Activated B cell treated with CpG ODN at 0.5 μM for 24 hours (primary cell): Measurements from ENCODE around the gene VPS26B. TPM values are rescaled to one million over a fixed set of nuclear protein-coding genes. Genes with fewer than 3 reads are reported as not detected.

Experiments
- ATAC-seq: fragments of 200-7000 bp; cut with Tn5 transposase; one replicate; pipeline ENCODE4 v1.10.0; 2021; ENCODE audit warnings: low read depth, mild to moderate bottlenecking, moderate library complexity
- CTCF ChIA-PET: fragments of 350-600 bp; sonication (Branson Sonifier 250); formaldehyde crosslinking; loops from one replicate; lab custom pipeline; 2021; ENCODE audit warnings: antibody characterized with exemption; lab: Charles Lee
- POLR2A ChIA-PET: fragments of 350-600 bp; sonication (Branson Sonifier 250); formaldehyde crosslinking; loops from one replicate; lab custom pipeline; 2021; ENCODE audit warnings: antibody characterized with exemption; lab: Charles Lee
- DNase-seq: peaks from one replicate; pipeline ENCODE4 v3.0.0; 2022
- H3K27ac Mint-ChIP-seq: one replicate; pipeline ENCODE4 v1.8.0; 2020; ENCODE audit warnings: mixed read lengths
- H3K27me3 Mint-ChIP-seq: one replicate; pipeline ENCODE4 v1.8.0; 2021; ENCODE audit warnings: mixed read lengths
- H3K36me3 Mint-ChIP-seq: one replicate; pipeline ENCODE4 v1.8.0; 2021; ENCODE audit warnings: low read depth, mixed read lengths
- H3K4me1 Mint-ChIP-seq: one replicate; pipeline ENCODE4 v1.8.0; 2021; ENCODE audit warnings: mixed read lengths
- H3K4me3 Mint-ChIP-seq: one replicate; pipeline ENCODE4 v1.8.0; 2020; ENCODE audit warnings: mild to moderate bottlenecking, mixed read lengths
- H3K9me3 Mint-ChIP-seq: one replicate; pipeline ENCODE4 v1.8.0; 2020; ENCODE audit warnings: mixed read lengths
- intact Hi-C: fragments of 100-400 bp; cut with micrococcal nuclease; formaldehyde crosslinking; loops from one replicate; pipeline ENCODE4 v1.15.1; 2024
- total RNA-seq: library from RNA; stranded (reverse); gene quantifications from 2 replicates; pipeline ENCODE4 v1.2.3, GENCODE V29; 2022
- TF ChIP-seq, protein P1 (sequence below): fragments of 200-600 bp; IDR thresholded peaks from one replicate; pipeline ENCODE4 v1.8.0; 2022; ENCODE audit warnings: antibody characterized with exemption, mild to moderate bottlenecking

Gene VPS26B
- total RNA-seq, 1 donor from 2014 or later: 11.4 TPM

DNA sequence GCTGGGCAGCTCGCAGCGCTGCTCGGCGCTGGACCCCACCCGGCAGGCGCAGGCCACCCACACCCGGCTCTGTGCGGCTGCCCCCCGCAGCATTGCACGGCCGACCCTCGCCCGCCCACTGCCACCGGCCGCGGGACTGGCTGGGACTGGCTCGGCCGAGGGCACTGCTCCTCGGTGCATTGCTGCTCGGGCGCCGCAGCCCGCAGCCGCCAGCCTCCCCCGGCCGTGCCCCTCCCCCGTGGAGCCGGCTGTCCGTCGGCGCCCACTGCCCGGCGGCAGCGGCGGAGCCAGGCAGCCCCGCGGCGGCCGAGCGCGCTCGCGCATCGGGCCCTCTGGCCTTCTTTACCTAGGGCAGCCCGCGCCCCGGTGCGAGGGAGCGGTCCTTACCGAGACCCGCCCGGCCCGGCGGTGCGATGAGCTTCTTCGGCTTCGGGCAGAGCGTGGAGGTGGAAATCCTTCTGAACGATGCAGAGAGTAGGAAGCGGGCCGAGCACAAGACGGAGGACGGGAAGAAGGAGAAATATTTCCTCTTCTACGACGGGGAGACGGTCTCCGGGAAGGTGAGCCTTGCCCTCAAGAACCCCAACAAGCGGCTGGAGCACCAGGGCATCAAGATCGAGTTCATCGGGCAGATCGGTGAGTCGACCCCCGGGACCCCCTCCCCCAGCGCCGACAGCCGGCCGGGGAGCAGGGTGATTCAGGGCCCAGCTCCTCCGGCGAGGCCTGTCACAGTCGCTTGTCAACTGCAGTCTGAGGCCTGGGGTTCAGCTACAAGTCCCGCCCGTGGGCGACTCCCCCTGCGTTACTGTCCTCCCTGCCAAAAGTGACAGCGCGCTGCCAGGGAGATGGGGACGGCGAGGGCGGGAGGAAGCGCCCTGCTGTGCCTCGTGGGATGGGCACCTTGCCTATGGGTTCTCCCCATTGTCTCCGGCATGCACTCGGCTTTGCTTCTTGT, 516 bp downstream of the VPS26B start:
- peak overlapping the region; percentile 88 for H3K4me3 Mint-ChIP-seq
- ATAC-seq (peak; percentile 2), DNase-seq (no peak)
- peaks cover 54% of the 10 kb centered on the region for H3K4me1 Mint-ChIP-seq
- peak overlapping the region; percentile 77 for H3K27ac Mint-ChIP-seq
- TF ChIP-seq, protein P1, sequence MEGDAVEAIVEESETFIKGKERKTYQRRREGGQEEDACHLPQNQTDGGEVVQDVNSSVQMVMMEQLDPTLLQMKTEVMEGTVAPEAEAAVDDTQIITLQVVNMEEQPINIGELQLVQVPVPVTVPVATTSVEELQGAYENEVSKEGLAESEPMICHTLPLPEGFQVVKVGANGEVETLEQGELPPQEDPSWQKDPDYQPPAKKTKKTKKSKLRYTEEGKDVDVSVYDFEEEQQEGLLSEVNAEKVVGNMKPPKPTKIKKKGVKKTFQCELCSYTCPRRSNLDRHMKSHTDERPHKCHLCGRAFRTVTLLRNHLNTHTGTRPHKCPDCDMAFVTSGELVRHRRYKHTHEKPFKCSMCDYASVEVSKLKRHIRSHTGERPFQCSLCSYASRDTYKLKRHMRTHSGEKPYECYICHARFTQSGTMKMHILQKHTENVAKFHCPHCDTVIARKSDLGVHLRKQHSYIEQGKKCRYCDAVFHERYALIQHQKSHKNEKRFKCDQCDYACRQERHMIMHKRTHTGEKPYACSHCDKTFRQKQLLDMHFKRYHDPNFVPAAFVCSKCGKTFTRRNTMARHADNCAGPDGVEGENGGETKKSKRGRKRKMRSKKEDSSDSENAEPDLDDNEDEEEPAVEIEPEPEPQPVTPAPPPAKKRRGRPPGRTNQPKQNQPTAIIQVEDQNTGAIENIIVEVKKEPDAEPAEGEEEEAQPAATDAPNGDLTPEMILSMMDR: no peak
- CTCF ChIA-PET: interaction anchor here (0.7 to 1.8 kb wide), 4 partner anchors 8 to 37 kb away, joined by 3 to 9 read pairs (median 4); no protein-coding TSS in a partner anchor
- no peaks in the 10 kb centered on the region for H3K9me3 Mint-ChIP-seq
- POLR2A ChIA-PET: interaction anchor here (0.6 to 2.1 kb wide), 9 partner anchors 9 to 187 kb away, joined by 3 to 37 read pairs (median 4); partner anchors contain the start of genes ACAD8 and THYN1
- peaks cover 14% of the 10 kb centered on the region for H3K36me3 Mint-ChIP-seq
- intact Hi-C loops: loop anchor here (1.0 to 5.0 kb wide), 5 partner anchors 18 to 173 kb away; partner anchors contain the start of genes ACAD8, GLB1L2, JAM3 and THYN1
- H3K27me3 Mint-ChIP-seq: peaks cover 12% of the 10 kb centered on the region

DNA sequence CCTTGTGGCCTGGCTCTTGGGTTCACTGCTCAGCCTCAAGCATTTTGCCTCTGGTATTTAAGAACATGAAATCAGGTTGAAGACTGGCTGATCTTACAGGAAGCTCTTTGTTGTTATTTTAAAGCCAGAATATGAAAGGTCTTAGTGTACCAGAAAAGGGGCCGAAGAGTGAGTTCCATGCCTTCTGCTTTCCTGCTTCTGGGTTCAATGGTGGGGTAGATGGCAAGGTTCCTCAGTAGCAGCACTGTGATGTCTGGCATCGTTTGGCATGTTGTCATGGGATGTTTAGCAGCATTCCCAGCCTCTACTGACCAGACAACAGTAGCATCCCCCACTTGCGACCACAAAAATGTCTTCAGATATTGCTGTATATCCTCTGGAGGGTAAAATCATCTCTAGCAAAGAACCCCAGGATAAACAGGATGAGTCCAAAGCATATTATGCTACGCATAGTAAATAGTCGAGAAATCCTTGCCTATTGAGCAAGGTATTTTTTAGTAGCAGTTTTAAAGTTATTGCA, 2.4 kb downstream of the VPS26B start:
- H3K36me3 Mint-ChIP-seq: peaks cover 8% of the 10 kb centered on the region
- ATAC-seq (no peak), DNase-seq (no peak)
- peaks cover 70% of the 10 kb centered on the region for H3K4me1 Mint-ChIP-seq
- no peak overlapping the region for H3K4me3 Mint-ChIP-seq
- ChIA-PET POLR2A (no interaction called here), CTCF (no interaction called here)
- no peaks in the 10 kb centered on the region for H3K9me3 Mint-ChIP-seq
- intact Hi-C loops: loop anchor here (5.0 kb wide), 1 partner anchor 175 kb away; no protein-coding TSS in a partner anchor
- TF ChIP-seq, protein P1: no peak
- H3K27me3 Mint-ChIP-seq: peaks cover 21% of the 10 kb centered on the region
- H3K27ac Mint-ChIP-seq: no peak overlapping the region

DNA sequence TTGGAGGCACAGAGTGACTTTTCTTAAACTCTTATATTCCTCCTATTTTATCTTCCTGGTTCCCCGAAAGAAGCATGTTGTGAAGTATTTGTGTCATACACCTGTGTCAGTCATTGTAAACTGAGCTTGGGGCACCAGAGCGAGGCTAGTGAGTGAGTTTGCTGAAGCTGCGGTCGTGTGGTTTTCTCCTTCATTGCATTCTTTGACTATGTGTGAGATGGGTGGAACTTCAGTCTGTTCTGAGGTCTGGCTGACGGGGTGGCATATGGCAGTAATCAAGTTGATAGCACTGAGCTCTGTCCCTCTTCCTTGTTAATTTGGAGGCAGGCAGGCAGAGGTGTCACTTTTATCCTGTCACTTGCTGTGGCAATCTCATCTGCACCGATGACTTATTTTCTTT, 4.2 kb downstream of the VPS26B start:
- H3K4me1 Mint-ChIP-seq: peaks cover 67% of the 10 kb centered on the region
- CTCF ChIA-PET: interaction anchor here (4.2 kb wide), 1 partner anchor 16 kb away, joined by 15 read pairs; no protein-coding TSS in a partner anchor
- H3K27me3 Mint-ChIP-seq: peaks cover 27% of the 10 kb centered on the region
- DNase-seq (peak; percentile 38), ATAC-seq (peak; percentile 59)
- peaks cover 8% of the 10 kb centered on the region for H3K36me3 Mint-ChIP-seq
- intact Hi-C loops: loop anchor here (1.0 to 5.0 kb wide), 3 partner anchors 16 to 176 kb away; partner anchors contain the start of genes ACAD8 and THYN1
- H3K27ac Mint-ChIP-seq: no peak overlapping the region
- H3K9me3 Mint-ChIP-seq: no peaks in the 10 kb centered on the region
- POLR2A ChIA-PET: interaction anchor here (1.1 to 1.7 kb wide), 3 partner anchors 10 to 25 kb away, joined by 3 to 13 read pairs (median 7); partner anchors contain the start of genes ACAD8 and THYN1
- TF ChIP-seq, protein P1: no peak
- H3K4me3 Mint-ChIP-seq: peak overlapping the region; percentile 36

DNA sequence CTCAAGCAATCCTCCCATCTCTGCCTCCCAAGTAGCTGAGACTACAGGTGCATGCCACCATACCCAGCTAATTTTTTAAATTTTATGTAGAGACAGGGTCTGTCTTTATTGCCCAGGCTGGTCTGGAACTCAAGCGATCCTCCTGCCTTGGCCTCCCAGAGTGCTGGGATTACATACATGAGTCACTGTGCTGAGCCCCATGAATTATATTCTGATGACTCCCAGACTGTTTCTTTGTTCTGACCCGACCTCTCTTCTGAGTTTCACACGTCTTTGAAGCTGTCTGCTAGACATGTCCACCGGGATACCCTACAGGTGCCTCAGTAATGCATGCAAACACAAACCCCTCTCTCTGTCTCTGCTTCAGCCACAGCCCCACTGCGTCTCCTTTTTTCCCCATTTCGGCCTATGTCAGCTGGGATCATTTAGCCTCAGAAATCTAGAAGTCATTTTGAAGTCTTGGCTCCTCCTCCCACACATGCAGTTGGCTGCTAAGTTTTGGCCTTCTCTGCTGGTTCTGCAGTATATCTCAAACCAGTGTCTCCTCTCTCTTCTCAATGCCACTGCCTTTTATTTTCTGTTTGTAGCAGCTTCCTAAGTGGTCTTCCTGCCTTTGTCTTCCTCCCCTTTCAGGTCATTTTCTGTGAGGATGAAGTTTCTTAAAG, 4.8 kb downstream of the VPS26B start:
- Mint-ChIP-seq H3K27me3 (peaks cover 27% of the 10 kb centered on the region), H3K4me3 (peak overlapping the region; percentile 19), H3K4me1 (peaks cover 62% of the 10 kb centered on the region), H3K36me3 (peaks cover 3% of the 10 kb centered on the region), H3K27ac (no peak overlapping the region), H3K9me3 (no peaks in the 10 kb centered on the region)
- ATAC-seq (no peak), DNase-seq (no peak)
- CTCF ChIA-PET: interaction anchor here (1.4 to 4.2 kb wide), 2 partner anchors 15 to 20 kb away, joined by 4 to 15 read pairs; no protein-coding TSS in a partner anchor
- intact Hi-C loops: loop anchor here (5.0 kb wide), 1 partner anchor 177 kb away; no protein-coding TSS in a partner anchor
- TF ChIP-seq, protein P1: no peak
- POLR2A ChIA-PET: interaction anchor here (1.6 to 1.7 kb wide), 2 partner anchors 15 to 24 kb away, joined by 7 to 13 read pairs; partner anchors contain the start of genes ACAD8 and THYN1
